ENCODE results near the gene TMUB1.

The TMUB1 gene

DNA sequence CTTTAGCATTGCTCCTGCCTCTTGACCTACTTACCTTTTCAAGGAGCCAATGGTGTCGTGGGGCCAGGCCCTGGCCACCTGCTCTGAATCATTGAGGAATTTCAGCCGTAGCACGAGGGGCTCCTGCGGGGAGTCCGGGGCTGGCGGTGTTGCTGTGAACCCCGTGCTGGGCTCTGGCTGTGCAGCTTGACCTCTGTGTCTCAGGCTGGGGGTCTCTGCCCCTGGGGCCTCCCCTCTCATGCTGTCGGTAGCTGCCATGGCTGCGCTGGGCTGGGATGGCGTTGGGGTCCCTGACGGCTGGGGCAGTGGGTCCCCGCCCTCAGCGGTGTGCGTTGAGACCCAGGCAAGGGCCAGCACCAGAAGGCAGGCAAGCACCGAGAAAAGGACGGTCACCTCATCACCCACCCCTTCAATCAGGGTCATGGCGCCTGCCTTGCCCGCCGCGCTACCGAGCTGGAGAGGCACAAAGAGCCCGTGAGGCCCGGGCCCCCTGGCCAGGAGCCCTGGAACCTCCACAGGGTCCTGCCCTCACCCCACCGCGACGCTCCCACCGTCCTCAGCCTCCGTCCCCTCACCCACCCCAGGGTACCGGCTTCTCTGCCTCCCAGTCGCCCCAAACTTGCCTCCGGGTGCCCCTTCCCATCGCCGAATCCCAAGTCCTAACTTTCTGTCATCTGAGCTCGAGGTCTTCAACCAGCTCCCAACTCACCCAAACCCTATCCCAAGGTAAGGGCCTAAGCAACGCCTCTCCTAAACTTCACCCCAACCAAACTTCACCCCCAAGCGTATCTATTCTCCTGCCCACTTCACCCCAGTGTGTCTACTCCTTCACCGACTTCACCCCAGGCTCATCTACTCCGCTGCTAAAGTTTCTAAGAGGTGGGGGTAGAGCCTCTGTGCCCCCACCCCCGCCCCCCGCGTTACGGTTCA lies 887 bp downstream of the TMUB1 start:
- DNase-seq: peak in 1 of 3 experiments; percentile 43

DNA sequence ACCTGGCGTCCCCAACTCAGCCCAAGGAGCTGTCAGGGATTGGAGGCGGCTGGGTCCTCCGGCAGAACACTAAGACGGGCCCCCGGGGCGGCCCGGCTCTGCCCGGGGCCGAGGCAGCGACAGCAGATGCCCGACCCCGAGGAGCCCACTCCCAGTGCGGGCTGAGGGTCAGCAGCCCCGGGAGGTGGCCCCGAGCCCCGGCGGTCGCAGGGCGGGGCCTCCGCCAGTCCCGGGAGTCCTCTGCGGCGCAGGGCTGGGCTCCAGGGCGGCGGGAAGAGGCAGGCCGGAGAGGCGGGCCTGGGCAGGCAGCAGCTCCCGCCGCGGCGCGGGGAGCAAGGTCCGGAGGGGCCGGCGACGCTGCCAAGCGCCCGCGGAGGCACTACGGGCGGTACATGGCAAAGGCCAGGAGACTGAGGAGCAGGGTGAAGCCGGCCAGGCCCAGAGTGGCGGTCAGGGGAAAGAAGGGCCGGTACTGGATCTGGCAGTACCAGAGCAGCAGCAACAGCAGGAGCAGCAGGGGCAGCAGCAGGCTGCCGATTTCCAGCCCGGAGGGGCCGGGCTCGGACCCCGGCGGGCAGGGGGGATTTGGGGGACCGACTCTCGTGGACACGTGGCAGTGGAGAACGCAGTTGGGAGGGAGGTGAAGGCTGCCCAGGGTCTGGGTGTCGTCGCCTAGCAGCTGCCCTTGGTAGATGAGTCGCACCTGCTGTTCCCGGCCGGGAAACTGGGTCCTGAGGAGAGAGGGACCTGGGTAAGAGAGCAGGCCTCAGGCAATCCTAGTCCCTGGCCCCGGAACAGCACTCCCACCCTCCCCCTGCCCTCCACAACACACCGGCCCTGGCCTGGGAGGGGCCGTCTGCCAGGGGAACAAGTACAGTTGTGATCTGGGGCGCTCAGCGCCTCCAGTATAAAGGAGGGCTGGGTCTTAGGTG lies 1.9 kb downstream of the TMUB1 start:
- peak in 2 of 3 experiments; percentile 45 to 54 for DNase-seq

GRCh38 chr7:151080522-151081169 lies 2.6 kb downstream of the TMUB1 start, which contains the start of gene FASTK:
Gene FASTK (minus strand): TSS chr7:151080809. CDS start chr7:151080766, 43 bp downstream.
- DNase-seq: peak; percentile 95 to 97 (median 96)

GRCh38 chr7:151080067-151080521 lies 3.2 kb downstream of the TMUB1 start:
- DNase-seq: peak in 2 of 3 experiments; percentile 32 to 66

- no peak for DNase-seq
These were observed 3.9 kb downstream of the TMUB1 start for GRCh38 chr7:151079199-151079910.

GRCh38 chr7:151078233-151079040 lies 4.9 kb downstream of the TMUB1 start:
- DNase-seq: no peak

DNA sequence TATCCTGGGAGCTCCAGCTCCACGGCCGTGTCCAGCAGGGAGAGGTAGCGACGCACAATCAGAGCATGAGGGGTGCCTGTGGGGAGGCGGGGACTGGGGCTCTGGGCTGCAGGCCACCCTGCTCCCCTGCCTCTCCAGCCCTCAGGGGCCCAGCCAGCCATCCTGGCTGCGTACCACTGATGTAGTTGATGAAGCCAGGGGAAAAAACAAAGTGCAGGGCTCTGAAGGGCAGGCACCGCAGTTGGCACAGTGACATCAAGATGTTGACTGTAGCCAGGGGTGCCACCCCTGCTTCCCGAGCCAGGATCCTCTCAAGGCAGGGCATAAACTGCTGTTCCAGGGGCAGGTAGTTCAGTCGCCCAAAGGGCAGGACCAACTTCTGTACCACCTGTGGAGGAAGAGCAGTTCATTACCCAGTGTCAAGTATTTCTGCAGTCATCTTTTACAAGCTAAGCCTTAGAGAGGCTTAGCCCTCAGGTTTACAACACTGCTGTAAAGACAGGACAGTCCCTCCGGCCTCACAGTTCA lies 5.5 kb downstream of the TMUB1 start:
- DNase-seq: no peak

DNA sequence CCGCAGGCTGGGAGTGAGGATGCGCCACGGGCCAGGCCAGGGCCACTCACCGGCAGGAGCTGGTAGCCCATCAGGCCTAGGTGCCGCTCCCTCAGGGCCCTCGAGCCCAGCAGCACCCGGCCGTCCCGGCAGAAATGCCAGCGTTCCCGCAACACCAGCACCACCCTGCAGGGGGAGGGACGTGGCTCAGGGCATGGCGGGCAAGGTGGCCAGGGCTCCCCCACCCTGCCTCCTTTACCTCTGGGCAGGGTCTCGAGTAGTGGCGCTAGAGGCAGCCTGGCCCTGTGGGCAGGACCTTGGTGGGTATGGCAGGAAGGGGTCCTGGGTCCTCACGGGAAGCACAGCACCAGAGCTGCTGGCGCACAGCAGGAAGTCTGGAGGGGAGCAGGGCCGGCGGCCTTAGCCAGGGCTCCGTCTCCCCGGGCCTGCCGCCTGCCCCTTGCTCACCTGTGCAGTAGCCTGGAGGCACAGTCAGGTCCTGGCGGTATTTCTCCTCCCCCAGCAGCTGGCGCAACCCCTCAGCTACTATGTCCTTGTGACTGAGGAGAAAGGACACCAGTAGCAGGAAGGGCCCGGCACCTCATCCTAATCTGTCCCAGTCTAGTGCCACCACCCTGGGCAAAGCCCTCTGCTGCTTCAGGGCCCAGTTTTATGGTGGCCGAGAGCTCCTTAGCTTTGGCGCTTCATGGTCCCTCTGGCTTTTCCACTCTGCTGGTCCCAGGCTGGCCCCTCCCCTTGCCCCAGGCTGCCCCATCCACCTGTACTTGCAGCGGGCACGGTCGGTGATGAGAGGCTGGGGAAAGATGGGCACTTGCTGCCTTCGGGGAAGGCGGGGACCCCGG lies 6.2 kb downstream of the TMUB1 start:
- DNase-seq: peak in 1 of 3 experiments; percentile 24

GRCh38 chr7:151075978-151076426 lies 7.3 kb downstream of the TMUB1 start:
- DNase-seq: no peak

- no peak for DNase-seq
These were observed 7.7 kb downstream of the TMUB1 start for GRCh38 chr7:151075662-151075971.

- no peak for DNase-seq
These were observed 8.3 kb downstream of the TMUB1 start for GRCh38 chr7:151074817-151075661.

- DNase-seq: no peak
These were observed 9.3 kb downstream of the TMUB1 start for GRCh38 chr7:151073990-151074389.

DNA sequence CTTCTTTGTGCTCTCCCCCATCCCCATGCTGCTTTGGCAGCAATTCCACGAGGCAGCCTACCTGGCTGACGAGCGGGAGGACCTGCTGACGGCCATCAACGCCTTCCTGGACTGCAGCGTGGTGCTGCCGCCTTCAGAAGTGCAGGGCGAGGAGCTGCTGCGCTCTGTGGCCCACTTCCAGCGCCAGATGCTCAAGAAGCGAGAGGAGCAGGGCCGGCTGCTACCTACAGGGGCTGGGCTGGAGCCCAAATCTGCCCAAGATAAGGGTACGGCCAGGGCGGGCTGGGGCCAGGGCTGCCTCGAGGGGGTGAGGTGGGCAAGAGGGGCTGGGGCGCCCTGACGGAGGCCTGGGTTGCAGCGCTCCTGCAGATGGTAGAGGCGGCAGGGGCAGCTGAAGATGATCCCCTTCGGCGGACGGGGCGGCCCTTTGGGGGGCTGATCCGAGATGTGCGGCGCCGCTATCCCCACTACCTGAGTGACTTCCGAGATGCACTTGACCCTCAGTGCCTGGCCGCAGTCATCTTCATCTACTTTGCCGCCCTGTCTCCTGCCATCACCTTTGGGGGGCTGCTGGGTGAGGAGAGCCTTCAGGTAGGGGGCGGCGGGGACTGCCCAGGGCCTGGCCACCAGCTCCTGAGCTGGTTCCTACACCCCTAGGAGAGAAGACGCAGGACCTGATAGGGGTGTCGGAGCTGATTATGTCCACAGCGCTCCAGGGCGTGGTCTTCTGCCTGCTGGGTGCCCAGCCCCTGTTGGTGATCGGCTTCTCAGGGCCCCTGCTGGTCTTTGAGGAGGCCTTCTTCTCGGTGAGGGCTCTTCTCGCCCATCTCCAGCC lies 12.0 kb downstream of the TMUB1 start:
- no peak for DNase-seq

DNA sequence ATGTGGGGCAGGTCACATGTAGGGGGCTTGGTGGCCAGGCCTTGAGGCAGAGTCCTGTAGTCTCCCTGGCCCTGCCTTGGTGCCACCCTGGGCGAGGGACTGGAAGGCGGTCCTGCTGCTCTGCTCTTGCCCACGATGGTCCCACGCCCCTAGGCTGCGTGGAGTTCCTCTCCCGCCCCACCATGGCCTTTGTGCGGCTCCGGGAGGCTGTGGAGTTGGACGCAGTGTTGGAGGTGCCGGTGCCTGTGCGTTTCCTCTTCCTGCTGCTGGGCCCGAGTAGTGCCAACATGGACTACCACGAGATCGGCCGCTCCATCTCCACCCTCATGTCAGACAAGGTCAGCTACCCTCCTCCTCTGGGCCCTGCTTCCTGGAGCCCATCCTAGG lies 12.7 kb downstream of the TMUB1 start:
- DNase-seq: no peak

- no peak for DNase-seq
These were observed 13.3 kb downstream of the TMUB1 start for GRCh38 chr7:151069841-151070573.

DNA sequence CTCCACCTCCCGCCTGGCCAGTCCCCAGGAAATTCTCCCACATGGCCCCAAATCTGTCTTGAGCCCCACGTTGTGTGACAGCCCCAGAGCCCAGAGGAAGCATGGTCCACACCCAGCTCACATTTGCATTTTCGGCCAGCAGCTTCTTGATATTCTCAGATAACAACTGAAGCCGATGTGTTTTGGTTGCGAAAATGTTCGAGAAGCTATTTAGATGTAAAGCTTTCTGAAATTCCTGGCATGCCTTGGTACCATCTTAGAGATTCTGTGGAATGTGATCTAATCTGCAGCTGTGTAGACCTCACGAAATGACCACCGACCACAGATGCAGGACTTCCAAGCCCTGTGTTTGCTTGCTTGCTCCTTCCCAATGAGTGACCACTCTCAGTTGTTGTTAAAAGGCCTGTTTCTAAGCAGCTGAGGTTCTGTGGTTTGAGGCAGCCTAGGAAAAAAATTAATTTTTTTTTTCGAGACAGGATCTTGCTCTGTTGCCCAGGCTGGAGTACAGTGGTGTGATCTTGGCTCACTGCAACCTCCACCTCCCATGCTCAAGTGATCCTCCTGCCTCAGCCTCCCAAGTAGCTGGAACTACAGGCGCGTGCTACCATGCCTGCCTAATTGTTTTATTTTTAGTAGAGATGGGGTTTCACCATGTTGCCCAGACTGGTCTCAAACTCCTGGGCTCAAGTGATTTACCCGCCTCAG lies 15.1 kb downstream of the TMUB1 start:
- no peak for DNase-seq

Data from NCI-H1417 (cell line).